DND-41 (cell line): ENCODE results near the gene FREM1.

Source experiments
- ATAC-seq: fragments of 200-7000 bp; cut with Tn5 transposase; 3 replicates; pipeline ENCODE4 v1.9.1; 2021; ENCODE audit warnings: low read depth; ENCODE audit not compliant: insufficient read depth
- DNase-seq: peaks from one replicate; pipeline ENCODE4 v3.0.0-alpha.2; 2020
- H2AFZ ChIP-seq: 2 replicates; pipeline ENCODE4 v1.6.0; 2012; ENCODE audit warnings: low read depth, low read length
- H3K27ac ChIP-seq: 2 replicates; pipeline ENCODE4 v1.5.1; 2012; ENCODE audit warnings: low read length, inconsistent platforms
- H3K27me3 ChIP-seq: fragments of 200-600 bp; sonication (generic); 2 replicates; pipeline ENCODE4 v1.6.0; 2012; ENCODE audit warnings: low read length, mild to moderate bottlenecking, inconsistent platforms; ENCODE audit not compliant: insufficient read depth, poor library complexity
- H3K36me3 ChIP-seq: 2 replicates; pipeline ENCODE4 v1.5.1; 2012; ENCODE audit warnings: low read length, inconsistent platforms; ENCODE audit not compliant: insufficient read depth
- H3K4me1 ChIP-seq: 2 replicates; pipeline ENCODE4 v1.5.1; 2012; ENCODE audit warnings: mild to moderate bottlenecking, low read length; ENCODE audit not compliant: insufficient read depth
- H3K4me2 ChIP-seq: 2 replicates; pipeline ENCODE4 v1.6.0; 2012; ENCODE audit warnings: mild to moderate bottlenecking, moderate library complexity, low read length, inconsistent platforms; ENCODE audit not compliant: insufficient read depth
- H3K4me3 ChIP-seq, 2 experiments: fragments of 200-600 bp in 1 of 2; shearing (Covaris generic) in 1 of 2; 2 replicates each; pipeline ENCODE4 v1.5.1; 2012 to 2016; ENCODE audit warnings: inconsistent platforms in 2 of 2, low read length in 2 of 2, mild to moderate bottlenecking in 2 of 2, low read depth in 1 of 2, moderate library complexity in 1 of 2
- H3K79me2 ChIP-seq: 2 replicates; pipeline ENCODE4 v1.6.0; 2012; ENCODE audit warnings: low read length, inconsistent platforms; ENCODE audit not compliant: insufficient read depth
- H3K9ac ChIP-seq: 2 replicates; pipeline ENCODE4 v1.6.0; 2012; ENCODE audit warnings: low read depth, mild to moderate bottlenecking, inconsistent platforms, low read length, moderate library complexity
- H3K9me3 ChIP-seq: 2 replicates; pipeline ENCODE4 v1.5.1; 2012; ENCODE audit warnings: low read length, moderate library complexity, mild to moderate bottlenecking, inconsistent platforms; ENCODE audit not compliant: insufficient read depth, severe bottlenecking
- H4K20me1 ChIP-seq: 2 replicates; pipeline ENCODE4 v1.6.0; 2012; ENCODE audit warnings: low read length; ENCODE audit not compliant: insufficient read depth
- CTCF ChIP-seq: IDR thresholded peaks from 2 replicates; pipeline ENCODE4 v1.5.1; 2012; ENCODE audit warnings: borderline replicate concordance, low read length, moderate library complexity, mild to moderate bottlenecking; ENCODE audit not compliant: poor library complexity, severe bottlenecking; ENCODE audit errors: extremely low read depth
- EZH2 ChIP-seq: IDR thresholded peaks from 3 replicates; pipeline ENCODE4 v1.6.1; 2012; ENCODE audit warnings: borderline replicate concordance, low read depth, mild to moderate bottlenecking, moderate library complexity, low read length, inconsistent platforms; ENCODE audit not compliant: severe bottlenecking

The FREM1 gene

GRCh38 chr9:14748373-14748772 is 161.9 kb downstream of the FREM1 start:
- no peak overlapping the region for H2AFZ ChIP-seq
- no peaks in the 10 kb centered on the region for H3K79me2 ChIP-seq
- H3K4me3 ChIP-seq, result no peak overlapping the region
- H3K4me2 ChIP-seq, result no peak overlapping the region
- H3K4me1 ChIP-seq, result no peaks in the 10 kb centered on the region; the same call in 1 of the 2 replicates
- no peaks in the 10 kb centered on the region for H4K20me1 ChIP-seq
- ATAC-seq (no peak), DNase-seq (no peak)
- H3K36me3 ChIP-seq, result no peaks in the 10 kb centered on the region
- H3K27me3 ChIP-seq, result peaks cover 8% of the 10 kb centered on the region
- no peak overlapping the region for H3K27ac ChIP-seq
- H3K9me3 ChIP-seq, result no peaks in the 10 kb centered on the region
- no peak overlapping the region for H3K9ac ChIP-seq
- no peak for TF ChIP-seq EZH2
- TF ChIP-seq CTCF, result no peak

- Histone ChIP-seq H3K36me3 (no peaks in the 10 kb centered on the region), H4K20me1 (no peaks in the 10 kb centered on the region), H3K27me3 (peaks cover 8% of the 10 kb centered on the region), H3K79me2 (no peaks in the 10 kb centered on the region), H3K4me2 (no peak overlapping the region), H3K4me3 (no peak overlapping the region), H3K9me3 (no peaks in the 10 kb centered on the region), H3K27ac (no peak overlapping the region), H3K4me1 (no peaks in the 10 kb centered on the region; the same call in 1 of the 2 replicates), H3K9ac (no peak overlapping the region), H2AFZ (no peak overlapping the region)
- no peak for DNase-seq
- TF ChIP-seq CTCF, result no peak
- ATAC-seq, result no peak
These were observed 163.1 kb downstream of the FREM1 start for GRCh38 chr9:14747111-14747510.

- Histone ChIP-seq H3K27me3 (peaks cover 8% of the 10 kb centered on the region), H2AFZ (no peak overlapping the region), H3K4me3 (no peak overlapping the region)
These were observed 163.6 kb downstream of the FREM1 start for GRCh38 chr9:14746626-14747025.

More at GRCh38 chr9:14746626-14747025, 163.6 kb downstream of the FREM1 start:
- no peak for ATAC-seq
- Histone ChIP-seq H3K9me3 (no peaks in the 10 kb centered on the region), H3K36me3 (no peaks in the 10 kb centered on the region), H3K4me1 (no peaks in the 10 kb centered on the region; the same call in 1 of the 2 replicates), H3K4me2 (no peak overlapping the region), H3K27ac (no peak overlapping the region), H3K9ac (no peak overlapping the region), H4K20me1 (no peaks in the 10 kb centered on the region), H3K79me2 (no peaks in the 10 kb centered on the region)
- no peak for DNase-seq
- TF ChIP-seq CTCF (no peak), EZH2 (no peak)
